Trophoblast cell (in vitro differentiated cells and primary cell): ENCODE results near the gene GALNT18.
"Not testable (repeated sequence)": the region's sequence is repeated elsewhere in the genome, so short reads cannot be mapped to it uniquely, and the experiment has no call there.

ENCODE experiments used
- DNase-seq, 2 donors: peaks; one replicate each; pipeline ENCODE4 v3.0.0-alpha.2; 2016
- H2AFZ ChIP-seq: 2 replicates; pipeline ENCODE4 v1.6.1; 2013; ENCODE audit warnings: low read length, moderate library complexity, mild to moderate bottlenecking; ENCODE audit not compliant: insufficient read depth, poor library complexity
- H2AK5ac ChIP-seq: 2 replicates; pipeline ENCODE4 v1.6.1; 2013; ENCODE audit warnings: mild to moderate bottlenecking, low read length
- H2BK120ac ChIP-seq: 2 replicates; pipeline ENCODE4 v1.6.1; 2013; ENCODE audit warnings: low read length, mild to moderate bottlenecking, moderate library complexity; ENCODE audit not compliant: insufficient read depth, poor library complexity
- H2BK12ac ChIP-seq: 2 replicates; pipeline ENCODE4 v1.6.1; 2013; ENCODE audit warnings: mild to moderate bottlenecking, low read length, moderate library complexity
- H2BK5ac ChIP-seq: 2 replicates; pipeline ENCODE4 v1.6.1; 2013; ENCODE audit warnings: low read length, low read depth, moderate library complexity, mild to moderate bottlenecking; ENCODE audit not compliant: poor library complexity
- H3K14ac ChIP-seq: 2 replicates; pipeline ENCODE4 v1.6.1; 2013; ENCODE audit warnings: mild to moderate bottlenecking, low read length
- H3K18ac ChIP-seq: 2 replicates; pipeline ENCODE4 v1.6.1; 2013; ENCODE audit warnings: mild to moderate bottlenecking, low read length
- H3K23ac ChIP-seq: 2 replicates; pipeline ENCODE4 v1.6.1; 2013; ENCODE audit warnings: low read length
- H3K27ac ChIP-seq: 2 replicates; pipeline ENCODE4 v1.5.1; 2013; ENCODE audit warnings: low read depth, mild to moderate bottlenecking, inconsistent platforms, low read length, moderate library complexity
- H3K27me3 ChIP-seq: 2 replicates; pipeline ENCODE4 v1.6.1; 2013; ENCODE audit warnings: inconsistent platforms, mild to moderate bottlenecking, low read length, moderate library complexity; ENCODE audit not compliant: insufficient read depth
- H3K36me3 ChIP-seq, 2 experiments: 1 replicate in 1 of 2; 2 replicates in 1 of 2; pipeline ENCODE4 v1.6.1; 2013; ENCODE audit warnings: low read length in 2 of 2, mild to moderate bottlenecking in 2 of 2, moderate library complexity in 1 of 2; ENCODE audit not compliant: insufficient read depth in 2 of 2, control insufficient read depth in 1 of 2
- H3K4ac ChIP-seq: 2 replicates; pipeline ENCODE4 v1.6.1; 2013; ENCODE audit warnings: low read depth, mild to moderate bottlenecking, low read length, moderate library complexity
- H3K4me1 ChIP-seq, 2 experiments: 1 replicate in 1 of 2; 2 replicates in 1 of 2; pipeline ENCODE4 v1.6.1; 2013; ENCODE audit warnings: low read length in 2 of 2, mild to moderate bottlenecking in 2 of 2, moderate library complexity in 1 of 2; ENCODE audit not compliant: insufficient read depth in 2 of 2, control insufficient read depth in 1 of 2
- H3K4me2 ChIP-seq: 2 replicates; pipeline ENCODE4 v1.6.1; 2013; ENCODE audit warnings: inconsistent platforms, mild to moderate bottlenecking, low read length, moderate library complexity
- H3K4me3 ChIP-seq: 2 replicates; pipeline ENCODE4 v1.5.1; 2013; ENCODE audit warnings: mild to moderate bottlenecking, low read depth, low read length, inconsistent platforms
- H3K79me1 ChIP-seq: one replicate; pipeline ENCODE4 v1.6.1; 2013; ENCODE audit warnings: low read length
- H3K79me2 ChIP-seq: 2 replicates; pipeline ENCODE4 v1.6.1; 2013; ENCODE audit warnings: low read length, mild to moderate bottlenecking; ENCODE audit not compliant: control insufficient read depth, insufficient read depth, poor library complexity
- H3K9ac ChIP-seq: 2 replicates; pipeline ENCODE4 v1.6.1; 2013; ENCODE audit warnings: mild to moderate bottlenecking, low read length
- H3K9me3 ChIP-seq: 2 replicates; pipeline ENCODE4 v1.6.1; 2013; ENCODE audit warnings: low read depth, mild to moderate bottlenecking, control low read depth, inconsistent platforms, low read length; ENCODE audit not compliant: insufficient read depth
- H4K12ac ChIP-seq: 2 replicates; pipeline ENCODE4 v1.6.1; 2013; ENCODE audit warnings: low read depth, mild to moderate bottlenecking, low read length, moderate library complexity
- H4K8ac ChIP-seq: 2 replicates; pipeline ENCODE4 v1.6.1; 2013; ENCODE audit warnings: low read depth, mild to moderate bottlenecking, low read length, moderate library complexity
- H4K91ac ChIP-seq: one replicate; pipeline ENCODE4 v1.6.1; 2013; ENCODE audit warnings: low read depth, mild to moderate bottlenecking, low read length, moderate library complexity
- WGBS: extraction: QIAGEN DNeasy Blood & Tissue Kit; methylation state at CpG from one replicate; pipeline ENCODE4 v1.1.7; 2013; ENCODE audit warnings: missing lambda C conversion rate; ENCODE audit not compliant: insufficient read length, insufficient coverage; ENCODE audit errors: extremely low coverage; 5-methylcytosine and 5-hydroxymethylcytosine counted together

GALNT18 gene

GRCh38 chr11:11447601-11448000 lies 174.2 kb downstream of the GALNT18 start:
- H4K91ac ChIP-seq, H2AFZ ChIP-seq, H4K12ac ChIP-seq, H2BK5ac ChIP-seq, H3K4me1 ChIP-seq, H2AK5ac ChIP-seq, H3K4me3 ChIP-seq, H3K18ac ChIP-seq, H3K4me2 ChIP-seq, H3K79me1 ChIP-seq, H2BK12ac ChIP-seq, H3K27me3 ChIP-seq, H4K8ac ChIP-seq, H3K9ac ChIP-seq, H3K9me3 ChIP-seq, H2BK120ac ChIP-seq, H3K14ac ChIP-seq, H3K36me3 ChIP-seq, H3K79me2 ChIP-seq, H3K4ac ChIP-seq, H3K23ac ChIP-seq, H3K27ac ChIP-seq, DNase-seq: not testable (repeated sequence)
- no CpG with 5 or more reads among the region's 3 CpGs for WGBS

GRCh38 chr11:11446967-11447366 lies 174.8 kb downstream of the GALNT18 start:
- peaks cover 7% of the 10 kb centered on the region for H3K9me3 ChIP-seq
- no peak overlapping the region for H3K4me3 ChIP-seq
- no peak overlapping the region for H3K4ac ChIP-seq
- no peak overlapping the region for H2BK12ac ChIP-seq
- no peak overlapping the region for H2BK5ac ChIP-seq
- no peak overlapping the region for H4K12ac ChIP-seq
- H3K27ac ChIP-seq, result no peak overlapping the region
- no peak overlapping the region for H3K4me2 ChIP-seq
- no peaks in the 10 kb centered on the region for H3K79me2 ChIP-seq
- DNase-seq, result no peak
- H3K36me3 ChIP-seq, result no peaks in the 10 kb centered on the region
- H2AFZ ChIP-seq, result no peak overlapping the region
- WGBS, result no CpG with 5 or more reads among the region's 6 CpGs
- no peaks in the 10 kb centered on the region for H3K79me1 ChIP-seq
- no peaks in the 10 kb centered on the region for H3K27me3 ChIP-seq
- H4K8ac ChIP-seq, result no peak overlapping the region
- H3K18ac ChIP-seq, result no peak overlapping the region
- no peak overlapping the region for H2AK5ac ChIP-seq
- H2BK120ac ChIP-seq, result no peak overlapping the region
- no peak overlapping the region for H3K14ac ChIP-seq
- H3K4me1 ChIP-seq, result peaks cover 0 to 2% of the 10 kb centered on the region in 2 experiments
- no peak overlapping the region for H3K23ac ChIP-seq
- H3K9ac ChIP-seq, result no peak overlapping the region
- no peak overlapping the region for H4K91ac ChIP-seq

GRCh38 chr11:11446564-11446963 lies 175.2 kb downstream of the GALNT18 start:
- H3K27ac ChIP-seq, result no peak overlapping the region
- no peak overlapping the region for H3K4me2 ChIP-seq
- H3K9me3 ChIP-seq, result peaks cover 7% of the 10 kb centered on the region
- WGBS, result no CpG with 5 or more reads among the region's 2 CpGs
- no peak overlapping the region for H4K8ac ChIP-seq
- H2AK5ac ChIP-seq, result no peak overlapping the region
- H3K4ac ChIP-seq, result no peak overlapping the region
- H3K4me1 ChIP-seq, result peaks cover 0 to 2% of the 10 kb centered on the region in 2 experiments
- H3K4me3 ChIP-seq, result no peak overlapping the region
- no peak overlapping the region for H3K14ac ChIP-seq
- no peaks in the 10 kb centered on the region for H3K79me1 ChIP-seq
- H3K23ac ChIP-seq, result no peak overlapping the region
- H3K9ac ChIP-seq, result no peak overlapping the region
- no peaks in the 10 kb centered on the region for H3K36me3 ChIP-seq
- H2AFZ ChIP-seq, result no peak overlapping the region
- no peak overlapping the region for H4K12ac ChIP-seq
- no peak for DNase-seq
- H3K79me2 ChIP-seq, result no peaks in the 10 kb centered on the region
- no peaks in the 10 kb centered on the region for H3K27me3 ChIP-seq
- H4K91ac ChIP-seq, result no peak overlapping the region
- H2BK12ac ChIP-seq, result no peak overlapping the region
- H2BK5ac ChIP-seq, result no peak overlapping the region
- H2BK120ac ChIP-seq, result no peak overlapping the region
- H3K18ac ChIP-seq, result no peak overlapping the region

GRCh38 chr11:11445441-11446185 lies 176.2 kb downstream of the GALNT18 start:
- H3K14ac ChIP-seq, result no peak overlapping the region
- WGBS, result no CpG with 5 or more reads among the region's 13 CpGs
- no peak overlapping the region for H3K4me2 ChIP-seq
- no peak overlapping the region for H3K27ac ChIP-seq
- no peaks in the 10 kb centered on the region for H3K27me3 ChIP-seq
- peaks cover 7% of the 10 kb centered on the region for H3K9me3 ChIP-seq
- H2BK120ac ChIP-seq, result no peak overlapping the region
- no peak overlapping the region for H3K18ac ChIP-seq
- H3K79me1 ChIP-seq, result no peaks in the 10 kb centered on the region
- H3K4ac ChIP-seq, result no peak overlapping the region
- no peak overlapping the region for H3K4me3 ChIP-seq
- H2BK5ac ChIP-seq, result no peak overlapping the region
- no peaks in the 10 kb centered on the region for H3K36me3 ChIP-seq
- no peak overlapping the region for H3K9ac ChIP-seq
- H4K91ac ChIP-seq, result no peak overlapping the region
- DNase-seq, result no peak
- no peak overlapping the region for H2BK12ac ChIP-seq
- no peaks in the 10 kb centered on the region for H3K4me1 ChIP-seq
- no peaks in the 10 kb centered on the region for H3K79me2 ChIP-seq
- H3K23ac ChIP-seq, result no peak overlapping the region
- H4K12ac ChIP-seq, result no peak overlapping the region
- no peak overlapping the region for H2AFZ ChIP-seq
- H4K8ac ChIP-seq, result no peak overlapping the region
- no peak overlapping the region for H2AK5ac ChIP-seq
